K562 (cell line): Measurements from ENCODE around the gene PTOV1. TPM values are rescaled to one million over a fixed set of nuclear protein-coding genes. Genes with fewer than 3 reads are reported as not detected.

Experiments
- BRD9 ChIP-seq: fragments of 450-650 bp; IDR thresholded peaks from 2 replicates; pipeline ENCODE4 v1.6.1; 2018; ENCODE audit warnings: low read depth; ENCODE audit not compliant: partially characterized antibody
- CBFA2T2 ChIP-seq: fragments of 450-650 bp; conservative IDR thresholded peaks from 2 replicates; pipeline ENCODE4 v1.6.1; 2017; ENCODE audit warnings: mild to moderate bottlenecking
- CEBPZ ChIP-seq: fragments of 150-350 bp; IDR thresholded peaks from 2 replicates; pipeline ENCODE4 v1.6.1; 2014; ENCODE audit warnings: low read depth, mild to moderate bottlenecking, low read length, borderline replicate concordance
- CHAMP1 ChIP-seq: fragments of 450-650 bp; IDR thresholded peaks from 2 replicates; pipeline ENCODE4 v1.6.1; 2016; ENCODE audit warnings: mild to moderate bottlenecking
- FOS ChIP-seq: IDR thresholded peaks from 3 replicates; pipeline ENCODE4 v1.6.1; 2011; ENCODE audit not compliant: insufficient read length; ENCODE audit errors: extremely low read depth
- HDAC2 ChIP-seq: fragments of 450-650 bp; IDR thresholded peaks from 2 replicates; pipeline ENCODE4 v1.6.1; 2016; ENCODE audit warnings: mild to moderate bottlenecking
- HDAC8 ChIP-seq: fragments of 450-650 bp; IDR thresholded peaks from 2 replicates; pipeline ENCODE4 v1.6.1; 2016; ENCODE audit warnings: mild to moderate bottlenecking, missing genetic modification characterization, moderate library complexity, missing compliant biosample characterization
- KAT2B ChIP-seq: IDR thresholded peaks from one replicate; pipeline ENCODE4 v1.6.1; 2012; ENCODE audit warnings: low read depth, mild to moderate bottlenecking, control low read depth, inconsistent platforms, low read length, moderate library complexity
- LEF1 ChIP-seq: fragments of 450-650 bp; IDR thresholded peaks from 2 replicates; pipeline ENCODE4 v1.6.1; 2016; ENCODE audit warnings: mild to moderate bottlenecking
- MYBL2 ChIP-seq, 2 experiments: fragments of 450-650 bp in 1 of 2; sonication (generic) in 1 of 2; formaldehyde crosslinking in 1 of 2; IDR thresholded peaks; 2 replicates each; pipeline versions ENCODE4 v1.6.1 to v1.8.1; 2017 to 2022; ENCODE audit warnings: borderline replicate concordance in 1 of 2, inconsistent platforms in 1 of 2, low read depth in 1 of 2, mild to moderate bottlenecking in 1 of 2, missing genetic modification reagents in 1 of 2, moderate library complexity in 1 of 2
- NFRKB ChIP-seq: fragments of 450-650 bp; IDR thresholded peaks from 2 replicates; pipeline ENCODE4 v1.6.1; 2016; ENCODE audit warnings: low read depth
- NR1H2 ChIP-seq: sonication (generic); formaldehyde crosslinking; IDR thresholded peaks from 2 replicates; pipeline ENCODE4 v1.4.0; 2020; ENCODE audit warnings: mild to moderate bottlenecking, missing genetic modification reagents
- RFX7 ChIP-seq: fragments of 250-450 bp; sonication (Bioruptor Pico); IDR thresholded peaks from 2 replicates; pipeline ENCODE4 v1.5.1; 2021; ENCODE audit warnings: mild to moderate bottlenecking
- SIRT6 ChIP-seq: IDR thresholded peaks from one replicate; pipeline ENCODE4 v1.6.1; 2012; ENCODE audit warnings: low read depth, mild to moderate bottlenecking, control low read depth, inconsistent platforms, low read length, moderate library complexity
- SMAD4 ChIP-seq: fragments of 250-450 bp; sonication (Bioruptor Pico); conservative IDR thresholded peaks from 2 replicates; pipeline ENCODE4 v1.8.0; 2021; ENCODE audit warnings: inconsistent platforms, mild to moderate bottlenecking, moderate library complexity
- SP2 ChIP-seq: IDR thresholded peaks from 2 replicates; pipeline ENCODE4 v1.6.1; 2011; ENCODE audit warnings: mild to moderate bottlenecking, low read depth, low read length, moderate library complexity; ENCODE audit not compliant: poor library complexity, severe bottlenecking; ENCODE audit errors: extremely low read depth
- TCF15 ChIP-seq: fragments of 250-450 bp; sonication (Bioruptor Pico); IDR thresholded peaks from 2 replicates; pipeline ENCODE4 v1.8.0; 2022; ENCODE audit warnings: moderate library complexity, mild to moderate bottlenecking, inconsistent platforms
- TFE3 ChIP-seq: fragments of 450-650 bp; formaldehyde crosslinking; IDR thresholded peaks from 2 replicates; pipeline ENCODE4 v1.4.0; 2020; ENCODE audit warnings: mild to moderate bottlenecking, mixed read lengths
- ZNF431 ChIP-seq: sonication (generic); formaldehyde crosslinking; IDR thresholded peaks from 2 replicates; pipeline ENCODE4 v1.8.0; 2022; ENCODE audit warnings: mild to moderate bottlenecking, missing genetic modification reagents
- ZNF778 ChIP-seq: fragments of 450-650 bp; formaldehyde crosslinking; IDR thresholded peaks from 2 replicates; pipeline ENCODE4 v1.4.0; 2020; ENCODE audit warnings: mild to moderate bottlenecking, moderate library complexity
- ZSCAN32 ChIP-seq: fragments of 450-650 bp; formaldehyde crosslinking; IDR thresholded peaks from 2 replicates; pipeline ENCODE4 v1.4.0; 2020; ENCODE audit warnings: mild to moderate bottlenecking, moderate library complexity
- polyA plus RNA-seq, 8 experiments: library from polyadenylated mRNA; depleted of rRNA in 4 of 8; stranded (reverse) in 5 of 8; unstranded in 3 of 8; fragments of >200 nt; fragmentation: Nextera tagmentation in 2 of 8; fragmentation: Illumina TruSeq in 1 of 8; extraction: Ambion mirVana in 2 of 8; extraction: Trizol in 1 of 8; gene quantifications; 2 replicates each; pipeline versions ENCODE4 v1.2.1 to v1.2.3, GENCODE V29; 2011 to 2014; ENCODE audit warnings: inconsistent platforms in 1 of 8, missing spikeins in 1 of 8
- total RNA-seq, 7 experiments: library from RNA; depleted of rRNA in 6 of 7; stranded (reverse); fragments of >200 nt in 6 of 7; fragmentation: Illumina TruSeq in 2 of 7; extraction: Trizol in 2 of 7; gene quantifications; 2 replicates each; pipeline versions ENCODE4 v1.2.1 to v1.2.3, GENCODE V29; 2011 to 2021; ENCODE audit warnings: low replicate concordance in 1 of 7

PTOV1 gene
- total and polyA plus RNA-seq, 9 of the 15 experiments (the other 6 are each of a cell fraction or from before 2014, with no cell fraction given), result 4.9 to 169 (median 43.5) TPM

- TF ChIP-seq ZNF431 (CRISPR knock-in tag) (no peak), CHAMP1 (no peak), KAT2B (no peak), RFX7 (CRISPR knock-in tag) (no peak), TCF15 (0 out of 2 replicates have a peak, but pooled peaks have one; percentile 58), SP2 (no peak), ZNF778 (CRISPR knock-in tag) (no peak), NFRKB (peak; percentile 99; the same call in 1 of the 2 replicates), SIRT6 (no peak), LEF1 (no peak), CEBPZ (no peak), SMAD4 (CRISPR knock-in tag) (no peak), MYBL2 (IDR thresholded peaks at IDR 0.05; ENCODE audit: low read depth) (no peak; the same call in 1 of the 2 replicates), MYBL2 (CRISPR knock-in tag; IDR thresholded peaks at IDR 0.05; ENCODE audit: borderline replicate concordance) (no peak), BRD9 (no peak), TFE3 (CRISPR knock-in tag) (peak; percentile 2; the same call in 1 of the 2 replicates), NR1H2 (CRISPR knock-in tag) (no peak), CBFA2T2 (no peak), ZSCAN32 (CRISPR knock-in tag) (no peak), FOS (no peak), HDAC2 (0 out of 2 replicates have a peak, but pooled peaks have one; percentile 17), HDAC8 (0 out of 2 replicates have a peak, but pooled peaks have one; percentile 17)
Measured at GRCh38 chr19:49876422-49877019, 25.6 kb downstream of the PTOV1 start (continued).
